SK-N-MC (cell line): ENCODE data around the gene BCAM.

Experiments used
- DNase-seq: peaks from one replicate; pipeline ENCODE4 v3.0.0-alpha.2; 2011; ENCODE audit warnings: low read depth, low spot score
- H3K27ac ChIP-seq: fragments of 200-600 bp; sonication (generic); 2 replicates; pipeline ENCODE4 v1.5.1; 2016; ENCODE audit warnings: mixed run types
- H3K36me3 ChIP-seq: fragments of 200-600 bp; sonication (generic); 2 replicates; pipeline ENCODE4 v1.6.1; 2017; ENCODE audit warnings: antibody characterized with exemption, low read length, mixed read lengths; ENCODE audit not compliant: insufficient read depth
- H3K4me3 ChIP-seq: fragments of 200-600 bp; sonication (generic); 2 replicates; pipeline ENCODE4 v1.5.1; 2016
- H3K9ac ChIP-seq: fragments of 200-600 bp; sonication (generic); 2 replicates; pipeline ENCODE4 v1.8.0; 2017; ENCODE audit warnings: mixed run types, mixed read lengths; ENCODE audit not compliant: insufficient read length
- H3K9me3 ChIP-seq: fragments of 200-600 bp; sonication (generic); 2 replicates; pipeline ENCODE4 v1.6.1; 2017; ENCODE audit warnings: low read depth, mild to moderate bottlenecking, antibody characterized with exemption, low read length, moderate library complexity, mixed read lengths
- EZH2 ChIP-seq: fragments of 200-600 bp; sonication (generic); IDR thresholded peaks from one replicate; pipeline ENCODE4 v1.6.1; 2017; ENCODE audit warnings: antibody characterized with exemption
- FOXP2 ChIP-seq: optimal IDR thresholded peaks from 2 replicates; pipeline ENCODE3; 2011; ENCODE audit warnings: mild to moderate bottlenecking, moderate library complexity; ENCODE audit not compliant: insufficient read depth; ENCODE audit errors: extremely low read length, control extremely low read depth
- POLR2AphosphoS5 ChIP-seq: IDR thresholded peaks from 2 replicates; pipeline ENCODE4 v1.6.1; 2012; ENCODE audit warnings: mild to moderate bottlenecking, low read depth, low read length, borderline replicate concordance

Gene BCAM

DNA sequence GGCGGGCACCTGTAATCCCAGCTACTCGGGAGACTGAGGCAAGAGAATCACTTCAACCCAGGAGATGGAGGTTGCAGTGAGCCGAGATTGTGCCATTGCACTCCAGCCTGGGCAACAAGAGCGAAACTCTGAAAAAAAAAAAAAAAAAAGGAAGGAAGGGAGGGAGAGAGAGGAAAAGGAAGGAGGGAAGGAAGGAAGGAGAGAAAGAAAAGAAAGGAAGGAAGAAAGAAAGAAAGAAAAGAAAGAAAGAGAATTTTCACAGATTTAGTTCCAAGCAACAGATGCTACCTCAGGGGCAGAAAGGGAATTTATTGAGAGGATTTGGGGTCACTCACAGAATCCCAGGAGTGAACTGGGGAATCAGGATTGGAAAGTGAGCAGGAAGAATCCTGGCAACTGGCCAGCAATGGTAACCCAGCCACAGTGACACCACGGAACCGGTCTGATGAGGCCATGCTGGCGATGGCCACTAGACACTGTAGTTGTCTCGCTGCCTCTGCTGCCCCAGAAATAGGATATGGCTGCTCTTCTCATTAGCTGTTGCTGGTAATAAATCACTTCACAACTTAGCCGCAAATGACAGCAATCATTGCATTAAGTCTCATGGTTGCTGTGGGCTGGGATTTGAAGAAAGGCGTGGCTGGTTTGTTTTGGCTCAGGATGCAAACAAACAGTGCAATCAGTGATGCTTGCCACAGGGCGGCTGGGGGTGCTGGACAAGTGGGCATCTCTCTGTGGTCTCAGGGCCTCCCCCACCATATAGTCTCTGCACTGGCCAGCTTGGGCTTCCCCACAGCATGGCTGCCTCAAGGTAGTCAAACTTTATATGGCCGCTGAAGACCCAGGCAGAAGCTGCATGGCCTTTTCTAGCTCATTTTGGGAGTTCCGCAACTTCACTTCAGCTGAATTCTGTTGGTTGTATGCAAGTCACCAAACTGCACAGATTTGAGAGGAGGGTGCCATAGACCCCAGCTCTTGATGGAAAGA lies 5.2 kb upstream of the BCAM start:
- Histone ChIP-seq H3K36me3 (no peaks in the 10 kb centered on the region), H3K9ac (no peak overlapping the region), H3K27ac (no peak overlapping the region), H3K4me3 (no peak overlapping the region), H3K9me3 (no peaks in the 10 kb centered on the region)
- TF ChIP-seq POLR2AphosphoS5 (no peak), FOXP2 (no peak), EZH2 (no peak)
- DNase-seq: no peak

DNA sequence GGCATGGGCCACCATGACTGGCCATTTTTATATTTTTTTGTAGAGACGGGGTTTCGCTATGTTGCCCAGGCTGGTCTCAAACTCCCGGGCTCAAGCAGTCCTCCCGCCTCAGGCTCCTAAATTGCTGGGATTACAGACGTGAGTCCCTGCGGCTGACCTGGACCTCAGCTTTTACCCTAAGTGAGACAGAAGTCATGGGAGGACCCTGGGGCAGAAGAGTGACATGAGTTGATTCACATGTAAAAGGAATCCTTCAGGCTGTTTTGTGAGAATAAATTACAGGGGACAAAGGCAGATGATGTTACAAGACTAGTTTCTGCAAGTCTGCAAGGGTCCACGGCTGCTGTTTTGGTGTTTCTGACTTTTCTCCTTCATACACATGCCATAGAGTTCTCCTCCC lies 2.6 kb upstream of the BCAM start:
- no peak overlapping the region for H3K27ac ChIP-seq
- H3K4me3 ChIP-seq: no peak overlapping the region
- TF ChIP-seq POLR2AphosphoS5: no peak
- TF ChIP-seq FOXP2: no peak
- TF ChIP-seq EZH2: no peak
- no peaks in the 10 kb centered on the region for H3K36me3 ChIP-seq
- no peaks in the 10 kb centered on the region for H3K9me3 ChIP-seq
- H3K9ac ChIP-seq: no peak overlapping the region
- no peak for DNase-seq

DNA sequence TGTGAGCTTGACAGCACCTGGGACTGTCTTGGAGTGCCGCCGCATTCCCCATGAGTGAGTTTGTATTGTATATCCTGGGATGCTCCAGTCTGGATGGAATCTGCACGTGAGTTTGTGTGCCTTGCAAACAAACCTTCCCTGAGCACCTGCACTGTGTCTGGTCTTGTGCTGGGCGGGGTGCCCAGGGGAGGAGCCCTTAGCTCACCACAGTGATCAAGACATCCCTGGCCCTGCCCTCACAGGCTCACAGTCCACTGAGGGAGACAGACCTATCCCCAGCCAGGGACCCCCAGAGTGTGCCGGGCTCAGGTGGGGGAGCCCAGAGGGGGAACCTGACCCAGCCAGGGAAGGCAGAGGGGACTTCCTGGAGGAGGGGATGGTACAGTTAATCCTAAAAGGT lies 1.7 kb upstream of the BCAM start:
- H3K9me3 ChIP-seq: no peaks in the 10 kb centered on the region
- no peaks in the 10 kb centered on the region for H3K36me3 ChIP-seq
- no peak for DNase-seq
- no peak overlapping the region for H3K9ac ChIP-seq
- TF ChIP-seq FOXP2 (no peak), POLR2AphosphoS5 (no peak), EZH2 (no peak)
- H3K27ac ChIP-seq: no peak overlapping the region
- no peak overlapping the region for H3K4me3 ChIP-seq

DNA sequence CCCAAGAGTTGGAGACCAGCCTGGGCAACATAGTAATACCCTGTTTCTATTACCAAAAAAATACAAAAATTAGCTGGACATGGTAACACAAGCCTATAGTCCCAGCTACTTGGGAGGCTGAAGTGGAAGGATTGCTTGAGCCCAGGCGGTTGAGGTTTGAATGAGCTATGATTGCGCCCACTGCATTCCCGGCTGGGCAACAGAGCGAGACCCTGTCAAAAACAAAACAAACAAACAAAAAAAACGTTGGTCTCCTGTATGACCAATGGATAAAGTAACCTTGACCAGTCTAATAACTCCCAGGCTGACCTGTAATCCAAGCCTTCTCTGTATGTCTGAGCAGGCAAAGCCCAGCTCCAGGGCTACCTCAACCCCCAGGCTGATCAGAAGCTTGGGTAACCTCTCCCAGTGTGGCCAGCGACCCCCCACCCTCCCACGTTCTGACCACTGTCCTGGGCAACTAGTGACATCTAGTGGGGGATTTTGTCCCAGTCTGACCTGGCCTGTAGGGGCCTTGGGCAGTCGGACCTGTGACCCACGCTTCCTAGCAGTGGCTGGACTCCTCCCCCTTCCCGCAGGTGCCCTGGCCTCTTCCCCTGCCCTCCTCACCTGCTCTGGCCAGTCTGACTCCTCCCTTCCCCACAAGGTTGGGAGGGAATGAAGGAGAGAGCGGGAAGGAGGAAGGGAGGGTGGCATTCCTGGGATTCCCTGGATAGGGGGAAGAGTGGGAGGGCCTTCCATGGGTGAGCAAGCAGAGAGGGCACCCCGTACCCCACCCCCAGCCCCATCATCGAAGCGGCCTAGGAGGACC lies 1.0 kb upstream of the BCAM start:
- H3K36me3 ChIP-seq: no peaks in the 10 kb centered on the region
- H3K9ac ChIP-seq: no peak overlapping the region
- DNase-seq: no peak
- no peak for TF ChIP-seq POLR2AphosphoS5
- TF ChIP-seq EZH2: no peak
- TF ChIP-seq FOXP2: no peak
- H3K4me3 ChIP-seq: no peak overlapping the region
- no peak overlapping the region for H3K27ac ChIP-seq
- no peaks in the 10 kb centered on the region for H3K9me3 ChIP-seq

DNA sequence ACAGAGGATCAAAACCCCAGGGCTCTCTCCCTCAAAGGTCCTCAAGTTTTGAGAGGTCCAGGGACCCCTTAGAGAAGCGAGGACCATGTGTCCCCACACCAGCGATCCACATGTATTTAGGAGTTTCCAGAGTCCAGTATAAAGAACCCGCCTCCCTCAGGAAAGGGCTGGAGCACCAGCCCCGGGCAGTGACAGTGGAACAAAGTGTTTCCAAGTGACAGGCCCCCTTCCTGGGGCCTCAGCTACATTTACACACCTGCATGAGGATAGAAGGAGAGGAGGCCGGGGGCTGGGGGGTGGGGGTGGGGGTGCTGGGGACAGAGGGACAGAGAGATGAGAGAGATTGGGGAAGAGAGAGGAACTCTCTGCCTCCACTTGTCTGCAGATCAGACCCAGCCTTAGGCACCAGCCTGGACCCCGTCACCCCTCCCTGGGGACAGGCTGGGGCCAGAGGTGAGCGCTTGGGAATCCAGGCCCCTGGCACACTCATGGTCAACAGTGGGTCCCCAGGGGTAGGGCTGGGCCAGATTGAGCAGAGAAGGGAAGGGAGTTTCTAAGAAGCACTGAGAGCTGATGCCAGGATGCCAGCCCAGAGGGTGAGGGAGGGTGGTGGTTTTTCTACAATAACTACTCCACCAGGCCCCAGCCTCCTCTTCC lies 802 bp downstream of the BCAM start:
- H3K9me3 ChIP-seq: no peaks in the 10 kb centered on the region
- no peak overlapping the region for H3K27ac ChIP-seq
- DNase-seq: no peak
- peak overlapping the region; percentile 77 for H3K4me3 ChIP-seq
- no peaks in the 10 kb centered on the region for H3K36me3 ChIP-seq
- no peak for TF ChIP-seq EZH2
- TF ChIP-seq POLR2AphosphoS5: no peak
- no peak for TF ChIP-seq FOXP2
- H3K9ac ChIP-seq: peak overlapping the region; percentile 68

DNA sequence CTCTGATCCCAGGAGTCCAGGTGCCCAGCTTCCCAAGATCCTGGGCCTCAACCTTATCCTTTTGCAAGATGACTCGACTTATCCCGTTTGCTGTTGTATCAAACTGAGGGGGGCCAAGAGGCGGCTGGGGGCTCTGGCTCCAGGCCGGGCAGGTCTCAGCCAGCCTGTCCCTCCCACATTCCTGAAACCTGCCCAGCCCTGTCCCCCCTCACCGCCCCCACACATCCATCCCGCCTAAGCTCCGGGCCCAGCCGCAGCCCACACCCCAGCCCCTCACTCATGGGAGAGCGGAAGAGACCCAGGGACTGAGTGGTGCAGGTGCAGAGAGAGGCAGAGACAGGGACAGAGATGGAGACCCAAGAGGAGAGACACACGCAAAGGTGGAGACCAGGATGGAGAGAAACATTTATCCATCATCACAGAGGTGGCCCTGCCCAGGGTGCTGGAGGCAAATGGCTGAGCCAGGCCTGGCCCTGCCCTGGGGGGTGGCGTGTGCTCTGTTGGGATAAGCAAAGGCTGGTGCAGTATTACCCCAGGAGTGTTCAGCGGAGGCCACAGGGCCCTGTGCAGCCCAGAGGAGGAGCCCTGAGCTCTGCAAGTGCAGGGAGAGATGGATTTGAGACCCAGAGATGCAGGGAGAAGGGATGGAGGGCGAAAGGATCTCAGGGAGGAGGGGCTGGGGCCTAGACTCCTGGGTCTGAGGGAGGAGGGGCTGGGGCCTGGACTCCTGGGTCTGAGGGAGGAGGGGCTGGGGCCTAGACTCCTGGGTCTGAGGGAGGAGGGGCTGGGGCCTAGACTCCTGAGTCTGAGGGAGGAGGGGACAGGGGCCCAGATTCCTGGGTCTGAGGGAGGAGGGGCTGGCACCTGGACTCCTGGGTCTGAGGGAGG lies 1.6 kb downstream of the BCAM start:
- no peak for TF ChIP-seq POLR2AphosphoS5
- TF ChIP-seq EZH2: no peak
- TF ChIP-seq FOXP2: no peak
- no peaks in the 10 kb centered on the region for H3K9me3 ChIP-seq
- H3K4me3 ChIP-seq: no peak overlapping the region
- DNase-seq: no peak
- H3K9ac ChIP-seq: no peak overlapping the region
- H3K27ac ChIP-seq: no peak overlapping the region
- no peaks in the 10 kb centered on the region for H3K36me3 ChIP-seq

DNA sequence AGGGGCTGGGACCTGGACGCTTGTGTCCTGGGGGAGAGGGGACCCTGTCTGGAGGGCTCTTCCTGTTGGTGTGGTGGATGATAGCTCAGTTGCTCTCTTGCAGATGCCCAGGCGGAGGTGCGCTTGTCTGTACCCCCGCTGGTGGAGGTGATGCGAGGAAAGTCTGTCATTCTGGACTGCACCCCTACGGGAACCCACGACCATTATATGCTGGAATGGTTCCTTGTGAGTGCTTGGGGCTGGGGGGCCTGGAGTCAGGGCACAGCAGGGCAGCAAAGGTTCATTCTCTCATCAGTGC lies 2.2 kb downstream of the BCAM start:
- Histone ChIP-seq H3K9me3 (no peaks in the 10 kb centered on the region), H3K4me3 (no peak overlapping the region), H3K9ac (no peak overlapping the region), H3K27ac (no peak overlapping the region), H3K36me3 (no peaks in the 10 kb centered on the region)
- TF ChIP-seq FOXP2 (no peak), EZH2 (no peak)
- DNase-seq: no peak
